ENCODE measurements around the gene KRAS. TPM values are rescaled to one million over a fixed set of nuclear protein-coding genes. Genes with fewer than 3 reads are reported as not detected.

KRAS gene
- total and polyA plus RNA-seq, 2 donors (not counting 3 experiments of a cell fraction or from before 2014, with no cell fraction given) = 9.1 to 22.8 TPM

- Histone ChIP-seq H3K27ac (ENCODE audit: insufficient read depth, low read depth, low read length) (no peak overlapping the region), H3K9me3 (replicated peaks; ENCODE audit: control insufficient read depth, insufficient read depth, low read length) (no peaks in the 10 kb centered on the region), H4K20me1 (replicated peaks; ENCODE audit: control insufficient read depth, extremely low read depth, insufficient read depth, low read length) (no peaks in the 10 kb centered on the region), H3K4me3 (replicated peaks in 1 of 3; ENCODE audit: insufficient read depth in 1 of 3, low read depth in 1 of 3, low read length in 3 of 3) (no peak overlapping the region), H3K27me3 (ENCODE audit: control insufficient read depth in 2 of 2, insufficient read depth in 2 of 2, low read length in 2 of 2) (peaks cover 1 to 6% of the 10 kb centered on the region in 2 experiments), H3K36me3 (ENCODE audit: control insufficient read depth in 2 of 2, extremely low read depth in 1 of 2, insufficient read depth in 2 of 2, low read length in 2 of 2) (no peaks in the 10 kb centered on the region), H3K4me2 (ENCODE audit: insufficient read depth, low read length) (no peak overlapping the region), H2AFZ (ENCODE audit: low read depth, low read length) (no peak overlapping the region), H3K4me1 (ENCODE audit: control insufficient read depth, extremely low read depth, insufficient read depth, low read length) (peaks cover 2% of the 10 kb centered on the region), H3K79me2 (ENCODE audit: control insufficient read depth, insufficient read depth, low read length) (no peaks in the 10 kb centered on the region), H3K9ac (replicated peaks; ENCODE audit: extremely low read depth, insufficient read depth, low read length) (no peak overlapping the region), H3K9me1 (replicated peaks; ENCODE audit: control insufficient read depth, extremely low read depth, insufficient read depth, low read length) (no peaks in the 10 kb centered on the region)
- no peak for TF ChIP-seq GATA2 (IDR thresholded peaks at IDR 0.05; ENCODE audit: insufficient read depth, insufficient read length, low read depth, low read length)
- TF ChIP-seq EZH2 (IDR thresholded peaks at IDR 0.05; ENCODE audit: borderline replicate concordance, low read depth, low read length, severe bottlenecking) = no peak
- TF ChIP-seq POLR2A (IDR thresholded peaks at IDR 0.05; ENCODE audit: low read depth, low read length) = no peak
- no peak for TF ChIP-seq MAX (IDR thresholded peaks at IDR 0.05; ENCODE audit: insufficient read depth, insufficient read length)
- TF ChIP-seq POLR2AphosphoS5 (IDR thresholded peaks at IDR 0.05; ENCODE audit: insufficient read depth, low read depth, low read length) = no peak
- no peak for TF ChIP-seq FOS (IDR thresholded peaks at IDR 0.05; ENCODE audit: borderline replicate concordance, insufficient read depth, low read length)
- TF ChIP-seq JUN (IDR thresholded peaks at IDR 0.05; ENCODE audit: borderline replicate concordance, insufficient read depth, insufficient read length, low read depth) = no peak
- no peak for TF ChIP-seq MYC (IDR thresholded peaks at IDR 0.05; ENCODE audit: low read depth, low read length)
- no peak for TF ChIP-seq CTCF (IDR thresholded peaks at IDR 0.05; ENCODE audit: extremely low read depth in 1 of 2, insufficient read depth in 1 of 2, low read depth in 1 of 2, low read length in 2 of 2)
- ChIA-PET POLR2A (no interaction called here), CTCF (no interaction called here)
- dilution Hi-C loops (cut with MboI; ENCODE audit: extremely low pct_ligation_motif_present, low sequenced_read_pairs) = no loop called here
- no peak for FAIRE-seq
- DNase-seq (ENCODE audit: low read depth, low spot score) = no peak
- no TSS peak for BruUV-seq (replicated peaks)
- intact Hi-C loops (cut with micrococcal nuclease) = no loop called here
These were observed 36.1 kb upstream of the KRAS start for GRCh38 chr12:25286837-25287236.
